GM21529 (cell line): ENCODE measurements around the gene DNER.
A peak's percentile ranks its signal among the peaks of the same experiment; 100 is the strongest.
"Not testable (repeated sequence)": the region's sequence is repeated elsewhere in the genome, so short reads cannot be mapped to it uniquely, and the experiment has no call there.

Source experiments
- ATAC-seq: cut with Tn5 transposase; IDR thresholded peaks from one replicate; pipeline ENCODE4 v1.9.1; 2021; ENCODE audit not compliant: unreplicated experiment

DNER gene

GRCh38 chr2:229627728-229628127 is 86.6 kb downstream of the DNER start:
- no peak for ATAC-seq

DNA sequence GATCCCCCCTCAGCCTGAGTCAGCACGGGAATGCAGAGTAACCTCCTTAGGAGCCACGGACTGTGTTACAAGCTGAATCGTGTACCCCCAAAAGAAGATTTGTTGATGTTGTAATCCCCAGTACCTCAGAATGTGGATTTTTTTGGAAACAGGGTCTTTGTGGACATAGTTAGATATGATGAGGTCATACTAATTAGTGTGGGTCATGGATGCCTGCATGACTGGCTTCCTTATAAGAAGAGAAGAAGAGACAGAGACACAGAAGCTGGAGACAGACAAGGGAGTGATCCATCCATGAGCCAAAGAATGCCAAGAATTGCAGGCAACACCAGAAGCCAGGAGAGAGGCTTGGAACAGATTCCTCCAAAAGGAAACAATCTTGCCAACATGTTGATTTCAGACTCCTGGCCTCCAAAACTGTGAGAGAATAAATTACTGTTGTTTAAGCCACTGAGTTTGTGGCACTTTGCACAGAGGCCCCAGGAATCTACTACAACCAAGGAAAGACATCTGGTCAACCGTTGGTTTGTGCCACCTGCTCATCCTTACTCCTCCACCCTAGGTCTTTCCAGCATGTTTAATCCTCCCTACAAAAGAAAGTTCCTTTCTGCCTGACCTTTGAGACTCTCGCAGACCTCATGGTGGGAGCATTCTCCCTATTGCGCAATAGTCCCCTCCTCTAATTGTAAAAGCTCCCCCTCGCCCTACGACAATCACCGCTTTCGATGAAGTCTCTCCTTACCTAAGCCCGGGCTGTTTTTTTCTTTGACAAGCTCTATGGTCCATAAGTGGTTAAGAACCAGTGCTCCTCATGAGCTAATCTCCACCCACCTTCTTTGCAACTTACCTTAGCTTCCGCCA is 91.6 kb downstream of the DNER start:
- no peak for ATAC-seq

DNA sequence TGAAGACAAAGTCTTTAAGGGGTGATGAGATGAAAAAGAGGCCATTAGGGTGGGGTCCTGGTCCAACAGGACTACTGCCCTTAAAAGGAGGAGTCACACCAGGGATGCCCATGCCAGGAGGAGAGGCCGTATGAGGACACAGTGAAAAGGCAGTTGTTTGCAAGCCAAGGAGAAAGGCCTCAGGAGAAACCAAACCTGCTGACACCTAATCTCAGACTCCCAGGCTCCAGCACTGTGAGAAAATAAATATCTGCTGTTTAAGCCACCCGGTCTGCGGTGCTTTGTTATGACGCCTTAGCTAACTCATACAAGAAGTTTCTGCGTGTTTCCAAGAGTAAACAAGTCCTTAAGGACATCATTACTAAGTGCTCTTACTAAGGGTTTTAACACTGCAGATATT is 93.6 kb downstream of the DNER start:
- ATAC-seq, result no peak

GRCh38 chr2:229620289-229620688 is 94.1 kb downstream of the DNER start:
- ATAC-seq, result no peak

GRCh38 chr2:229616433-229616832 is 97.9 kb downstream of the DNER start:
- no peak for ATAC-seq

GRCh38 chr2:229614021-229614420 is 100.3 kb downstream of the DNER start:
- not testable (repeated sequence) for ATAC-seq

GRCh38 chr2:229612384-229612971 is 101.9 kb downstream of the DNER start:
- no peak for ATAC-seq

DNA sequence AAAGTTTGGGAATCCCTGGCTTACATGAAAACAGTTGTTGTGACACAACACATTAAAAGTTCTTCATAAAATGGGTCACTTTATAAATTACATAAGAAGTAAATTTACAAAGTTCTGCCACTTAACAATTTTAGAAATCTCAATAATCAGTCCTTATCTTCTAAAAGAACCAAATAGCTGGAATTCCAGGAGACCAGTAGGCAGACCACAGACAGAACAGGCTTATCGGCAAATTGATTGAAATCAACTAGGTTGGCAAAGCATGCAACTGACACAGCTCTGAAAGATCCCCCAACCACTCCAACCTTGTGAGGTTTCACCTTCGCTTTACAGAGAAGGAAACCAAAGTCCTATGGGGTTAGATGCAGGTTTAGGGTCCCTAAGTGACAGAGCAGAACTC is 103.0 kb downstream of the DNER start:
- no peak for ATAC-seq

DNA sequence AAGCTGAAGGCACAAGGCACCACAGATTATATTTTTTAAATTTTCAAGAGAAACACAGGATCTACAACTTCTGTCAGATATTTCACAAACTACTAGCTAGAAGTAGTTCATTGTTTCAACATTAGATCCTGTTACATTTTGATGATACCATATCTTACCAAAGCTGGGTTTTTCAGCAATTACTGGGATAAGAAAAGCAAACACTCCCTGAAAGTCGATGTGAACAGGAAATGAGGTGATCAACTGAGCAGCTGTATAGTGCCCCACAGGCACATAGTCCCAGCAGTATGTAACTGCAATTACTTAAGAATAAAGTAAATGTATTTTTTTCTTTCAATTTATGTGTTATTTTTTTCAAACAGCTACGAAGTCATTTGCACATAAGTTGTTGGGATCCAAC is 103.5 kb downstream of the DNER start:
- no peak for ATAC-seq

- ATAC-seq, result no peak
Measured at GRCh38 chr2:229610333-229610732, 104.0 kb downstream of the DNER start.

GRCh38 chr2:229601936-229602335 is 112.4 kb downstream of the DNER start:
- no peak for ATAC-seq

- no peak for ATAC-seq
Measured at GRCh38 chr2:229601396-229601795, 113.0 kb downstream of the DNER start.

- no peak for ATAC-seq
Measured at GRCh38 chr2:229598227-229598626, 116.1 kb downstream of the DNER start.

DNA sequence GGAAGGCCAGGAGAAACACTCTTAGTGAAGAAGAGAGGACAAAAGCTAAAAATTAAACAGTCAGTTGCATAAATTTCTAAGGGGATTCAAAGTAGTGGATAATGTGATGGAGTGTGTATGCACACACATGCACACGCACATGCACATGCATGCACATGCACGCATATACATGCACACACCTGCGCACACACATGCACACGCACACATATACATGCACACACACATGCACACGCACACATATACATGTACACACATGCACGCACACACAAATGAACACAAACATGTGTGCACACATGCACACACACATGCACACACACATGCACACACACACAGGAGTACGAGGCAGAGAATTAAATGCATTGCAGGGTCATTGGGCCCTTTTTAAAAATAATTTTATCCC is 117.6 kb downstream of the DNER start:
- ATAC-seq, result no peak

DNA sequence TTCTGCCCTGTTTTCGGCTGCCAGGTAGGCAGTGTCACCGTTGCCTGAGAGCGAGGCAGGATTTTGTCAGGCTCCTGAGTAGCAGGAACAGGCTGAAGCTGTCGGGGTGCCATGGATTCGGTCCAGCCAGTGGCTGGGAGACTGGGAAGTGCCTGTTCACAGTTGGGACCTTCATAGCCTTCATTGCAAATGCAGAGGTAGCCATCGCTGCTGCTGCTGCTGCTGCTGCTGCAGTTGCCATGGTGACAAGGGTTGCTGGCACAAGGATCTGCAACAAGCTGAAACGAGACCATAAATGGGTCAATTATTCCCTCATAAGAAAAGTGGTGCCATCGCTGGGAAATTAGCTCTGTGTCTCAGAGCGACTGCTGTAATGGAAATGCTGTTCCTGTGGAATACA is 122.7 kb downstream of the DNER start:
- ATAC-seq, result no peak

- ATAC-seq, result peak; percentile 91
Measured at GRCh38 chr2:229586746-229587705, 127.3 kb downstream of the DNER start.

- no peak for ATAC-seq
Measured at GRCh38 chr2:229586012-229586411, 128.3 kb downstream of the DNER start.

DNA sequence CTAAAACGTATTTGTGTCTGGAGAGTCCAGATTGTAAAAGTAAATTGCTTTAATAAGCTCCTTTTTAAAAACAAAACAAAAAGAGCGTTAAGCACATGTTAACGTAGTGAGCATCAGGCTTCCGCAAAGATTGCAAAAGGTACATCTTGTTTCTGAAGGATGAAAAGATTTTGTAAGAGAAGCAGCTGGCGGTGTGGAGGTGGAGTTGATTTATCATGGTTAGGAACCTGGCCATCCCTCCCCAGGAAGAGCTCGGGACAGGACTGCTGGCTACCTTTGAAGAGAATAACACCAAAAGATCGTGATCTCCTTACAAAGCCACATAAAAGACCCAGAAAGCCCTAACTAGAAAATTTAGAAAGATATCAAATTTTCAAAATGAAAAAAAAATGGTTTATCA is 132.2 kb downstream of the DNER start:
- no peak for ATAC-seq

DNA sequence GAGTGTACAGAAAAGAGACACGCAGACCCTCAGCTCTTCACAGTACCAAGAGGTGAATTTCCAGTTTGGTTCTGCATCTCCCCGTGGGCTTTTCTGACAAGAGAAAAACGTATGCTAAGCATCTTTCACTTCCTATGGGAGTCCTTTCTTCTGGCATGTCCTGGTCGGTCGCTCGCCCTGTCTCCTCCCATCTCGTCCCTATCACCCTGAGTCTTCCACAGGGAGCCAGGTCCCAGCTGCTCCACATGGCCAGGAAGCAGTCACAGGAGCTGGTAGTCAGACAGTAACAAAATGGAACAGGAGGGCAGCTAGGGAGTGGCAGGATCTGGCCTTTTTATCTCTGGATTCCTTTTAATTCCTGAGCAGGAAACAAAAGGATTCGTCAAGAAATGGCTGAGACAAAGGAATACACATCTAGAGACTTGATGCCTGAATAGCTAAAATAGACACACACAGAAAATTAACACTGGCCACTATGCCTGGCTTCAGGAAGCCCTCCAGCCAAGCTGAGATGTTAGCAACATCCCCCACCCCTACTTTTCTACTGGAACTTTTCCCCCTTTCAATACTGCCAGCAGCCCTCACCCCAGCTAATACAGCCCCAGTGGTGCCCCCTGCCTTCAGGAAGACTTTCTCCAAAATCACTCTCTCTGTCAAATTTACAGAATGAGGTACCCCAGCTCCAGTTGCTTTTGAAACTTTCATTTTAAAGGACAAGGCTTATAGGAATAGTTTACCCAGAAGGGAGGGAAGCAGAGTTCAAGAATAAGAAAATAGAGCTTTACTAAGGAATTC is 136.1 kb downstream of the DNER start:
- ATAC-seq, result no peak

DNA sequence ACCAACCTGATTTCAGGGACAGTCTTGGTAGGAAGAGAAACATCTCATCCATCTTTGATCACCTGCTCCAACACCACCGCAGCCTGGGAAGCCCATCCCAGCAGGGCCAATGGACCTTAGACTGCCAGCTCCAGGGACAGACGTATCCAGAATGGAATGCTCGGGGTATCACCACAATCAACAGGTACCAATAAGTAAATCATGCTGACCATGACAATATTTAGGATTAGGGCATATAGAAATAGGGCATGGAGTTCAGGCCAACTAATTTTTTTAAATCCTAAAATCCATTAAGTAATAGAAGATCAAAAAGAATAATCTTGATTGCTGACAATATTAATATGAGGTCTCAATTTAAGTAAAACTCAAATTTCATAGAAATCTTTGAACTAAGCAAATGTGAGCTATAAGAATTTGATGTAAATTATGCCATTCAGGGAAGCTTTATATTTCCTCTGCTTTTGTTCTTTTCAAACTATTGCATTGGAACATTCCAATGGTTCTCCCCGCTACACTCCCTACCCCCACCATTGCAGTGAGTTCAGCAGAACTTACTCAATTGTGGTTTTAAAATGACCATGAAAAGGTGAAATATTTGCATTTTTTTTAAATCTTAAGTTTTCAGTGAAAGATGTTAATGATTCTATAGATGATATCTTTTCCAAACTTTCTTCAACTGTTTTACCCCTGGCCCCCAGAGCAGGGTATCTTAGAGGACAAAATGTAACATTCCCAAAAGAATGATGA is 138.6 kb downstream of the DNER start:
- ATAC-seq, result no peak
